Neural cell (in vitro differentiated cells): ENCODE measurements around the gene REPS2.

Source experiments
- CTCF ChIP-seq: fragments of 450-650 bp; IDR thresholded peaks from 2 replicates; pipeline ENCODE4 v1.5.1; 2014; ENCODE audit warnings: antibody characterized with exemption, mild to moderate bottlenecking, moderate library complexity; ENCODE audit not compliant: poor library complexity, severe bottlenecking
- POLR2AphosphoS5 ChIP-seq: IDR thresholded peaks from 2 replicates; pipeline ENCODE4 v1.6.1; 2012
- RAD21 ChIP-seq: fragments of 450-650 bp; conservative IDR thresholded peaks from 2 replicates; pipeline ENCODE4 v1.6.1; 2014; ENCODE audit warnings: antibody characterized with exemption, mild to moderate bottlenecking, moderate library complexity

- TF ChIP-seq CTCF (no peak), POLR2AphosphoS5 (no peak), RAD21 (no peak)
Measured at GRCh38 chrX:17031827-17032226, 85.4 kb downstream of the REPS2 start.
